H9 (cell line): ENCODE results near the gene PTPRN2. TPM values are rescaled to one million over a fixed set of nuclear protein-coding genes. Genes with fewer than 3 reads are reported as not detected.

Source experiments
- DNase-seq: peaks from one replicate; pipeline ENCODE4 v3.0.0-alpha.2; 2017
- H2AFZ ChIP-seq: one replicate; pipeline ENCODE4 v1.6.1; 2013; ENCODE audit warnings: mild to moderate bottlenecking, low read length, control low read depth, moderate library complexity
- H2AK5ac ChIP-seq: 2 replicates; pipeline ENCODE4 v1.6.1; 2013; ENCODE audit warnings: low read length, control low read depth, mixed read lengths; ENCODE audit not compliant: insufficient read length
- H2BK120ac ChIP-seq: one replicate; pipeline ENCODE4 v1.6.1; 2013; ENCODE audit warnings: low read depth, mild to moderate bottlenecking, low read length, control low read depth, inconsistent platforms; ENCODE audit not compliant: poor library complexity, severe bottlenecking
- H2BK12ac ChIP-seq: 2 replicates; pipeline ENCODE4 v1.6.1; 2013; ENCODE audit warnings: low read length, control low read depth, mixed read lengths, low read depth; ENCODE audit not compliant: insufficient read length
- H2BK15ac ChIP-seq: 2 replicates; pipeline ENCODE4 v1.6.1; 2013; ENCODE audit warnings: low read depth, low read length, control low read depth
- H2BK20ac ChIP-seq: one replicate; pipeline ENCODE4 v1.6.1; 2013; ENCODE audit warnings: low read depth, mild to moderate bottlenecking, low read length, control low read depth, inconsistent platforms; ENCODE audit not compliant: poor library complexity, severe bottlenecking
- H2BK5ac ChIP-seq: 2 replicates; pipeline ENCODE4 v1.6.1; 2013; ENCODE audit warnings: low read length, control low read depth, mixed read lengths; ENCODE audit not compliant: insufficient read length
- H3K14ac ChIP-seq: 2 replicates; pipeline ENCODE4 v1.6.1; 2013; ENCODE audit warnings: low read length, control low read depth; ENCODE audit not compliant: insufficient read depth
- H3K18ac ChIP-seq: 2 replicates; pipeline ENCODE4 v1.6.1; 2013; ENCODE audit warnings: low read depth, mild to moderate bottlenecking, mixed read lengths, low read length, control low read depth; ENCODE audit not compliant: insufficient read length
- H3K23ac ChIP-seq: 2 replicates; pipeline ENCODE4 v1.6.1; 2013; ENCODE audit warnings: low read length, control low read depth, mixed read lengths, low read depth; ENCODE audit not compliant: insufficient read length
- H3K23me2 ChIP-seq: 2 replicates; pipeline ENCODE4 v1.6.1; 2013; ENCODE audit warnings: low read depth, mild to moderate bottlenecking, mixed read lengths, low read length, control low read depth; ENCODE audit not compliant: insufficient read length, poor library complexity, severe bottlenecking
- H3K27ac ChIP-seq: 2 replicates; pipeline ENCODE4 v1.5.1; 2013; ENCODE audit warnings: low read length, control low read depth, mixed read lengths, low read depth; ENCODE audit not compliant: insufficient read length
- H3K27me3 ChIP-seq: 2 replicates; pipeline ENCODE4 v1.6.1; 2013; ENCODE audit warnings: low read length, control low read depth, inconsistent platforms; ENCODE audit not compliant: insufficient read depth
- H3K4ac ChIP-seq: 2 replicates; pipeline ENCODE4 v1.6.1; 2013; ENCODE audit warnings: low read depth, mild to moderate bottlenecking, control low read depth, inconsistent platforms, low read length, moderate library complexity
- H3K4me1 ChIP-seq: 2 replicates; pipeline ENCODE4 v1.6.1; 2013; ENCODE audit warnings: low read length, control low read depth, inconsistent platforms; ENCODE audit not compliant: insufficient read depth
- H3K4me2 ChIP-seq: 2 replicates; pipeline ENCODE4 v1.6.1; 2013; ENCODE audit warnings: low read length, control low read depth, mixed read lengths; ENCODE audit not compliant: insufficient read length, insufficient read depth
- H3K56ac ChIP-seq: 2 replicates; pipeline ENCODE4 v1.6.1; 2013; ENCODE audit warnings: low read depth, mild to moderate bottlenecking, mixed read lengths, low read length, control low read depth; ENCODE audit not compliant: insufficient read length
- H3K79me1 ChIP-seq: 2 replicates; pipeline ENCODE4 v1.6.1; 2013; ENCODE audit warnings: low read depth, mild to moderate bottlenecking, moderate library complexity, low read length, control low read depth, inconsistent platforms; ENCODE audit not compliant: insufficient read depth, poor library complexity, severe bottlenecking
- H3K79me2 ChIP-seq: 2 replicates; pipeline ENCODE4 v1.6.1; 2013; ENCODE audit warnings: low read length, control low read depth, inconsistent platforms; ENCODE audit not compliant: insufficient read depth
- H3K9ac ChIP-seq: 2 replicates; pipeline ENCODE4 v1.6.1; 2013; ENCODE audit warnings: low read length, control low read depth, mixed read lengths; ENCODE audit not compliant: insufficient read length; ENCODE audit errors: extremely low read depth
- H3K9me3 ChIP-seq: one replicate; pipeline ENCODE4 v1.6.1; 2013; ENCODE audit warnings: low read depth, low read length, inconsistent platforms; ENCODE audit not compliant: control insufficient read depth
- H3T11ph ChIP-seq: one replicate; pipeline ENCODE4 v1.6.1; 2013; ENCODE audit warnings: mild to moderate bottlenecking, low read length, control low read depth, inconsistent platforms
- H4K20me1 ChIP-seq: one replicate; pipeline ENCODE4 v1.6.1; 2013; ENCODE audit not compliant: control insufficient read depth, insufficient read length, insufficient read depth
- H4K5ac ChIP-seq: 2 replicates; pipeline ENCODE4 v1.6.1; 2013; ENCODE audit warnings: low read depth, mild to moderate bottlenecking, mixed read lengths, low read length, control low read depth; ENCODE audit not compliant: insufficient read length
- H4K8ac ChIP-seq: replicated peaks from 2 replicates; pipeline ENCODE4 v1.6.1; 2013; ENCODE audit warnings: low read length, control low read depth, mixed read lengths, low read depth; ENCODE audit not compliant: insufficient read length
- H4K91ac ChIP-seq: 2 replicates; pipeline ENCODE4 v1.6.1; 2013; ENCODE audit warnings: low read depth, mild to moderate bottlenecking, moderate library complexity, mixed read lengths, low read length, control low read depth; ENCODE audit not compliant: insufficient read length
- H3K27ac Mint-ChIP-seq, 3 experiments: 2 replicates in 2 of 3; 3 replicates in 1 of 3; pipeline ENCODE4 v1.8.0; 2020 to 2021; ENCODE audit warnings: mixed read lengths in 3 of 3, mild to moderate bottlenecking in 1 of 3, moderate library complexity in 1 of 3
- H3K27me3 Mint-ChIP-seq: 2 replicates; pipeline ENCODE4 v1.8.0; 2021; ENCODE audit warnings: low read depth, mild to moderate bottlenecking, moderate library complexity, mixed read lengths
- H3K36me3 Mint-ChIP-seq, 3 experiments: 2 replicates in 2 of 3; 3 replicates in 1 of 3; pipeline ENCODE4 v1.8.0; 2020 to 2021; ENCODE audit warnings: low read depth in 3 of 3, mixed read lengths in 3 of 3; ENCODE audit not compliant: insufficient read depth in 1 of 3
- H3K4me1 Mint-ChIP-seq, 2 experiments: 2 replicates each; pipeline ENCODE4 v1.8.0; 2020; ENCODE audit warnings: mixed read lengths in 2 of 2
- H3K4me3 Mint-ChIP-seq, 2 experiments: 2 replicates in 1 of 2; 3 replicates in 1 of 2; pipeline ENCODE4 v1.8.0; 2020 to 2021; ENCODE audit warnings: mild to moderate bottlenecking in 2 of 2, mixed read lengths in 2 of 2, moderate library complexity in 1 of 2
- H3K9me3 Mint-ChIP-seq, 2 experiments: 2 replicates in 1 of 2; 3 replicates in 1 of 2; pipeline ENCODE4 v1.8.0; 2020; ENCODE audit warnings: mild to moderate bottlenecking in 2 of 2, mixed read lengths in 2 of 2, moderate library complexity in 1 of 2
- WGBS: extraction: QIAGEN DNeasy Blood & Tissue Kit; methylation state at CpG from one replicate; pipeline ENCODE4 v1.1.7; 2013; ENCODE audit warnings: missing lambda C conversion rate, low lambda C conversion rate, mixed read lengths; ENCODE audit not compliant: insufficient read length; ENCODE audit errors: extremely low coverage; 5-methylcytosine and 5-hydroxymethylcytosine counted together
- total RNA-seq: library from RNA; stranded (reverse); gene quantifications from 2 replicates; pipeline ENCODE4 v1.2.1, GENCODE V29; 2021
- TF ChIP-seq, protein P1 (sequence below): fragments of 200-600 bp; sonication (generic); conservative IDR thresholded peaks from 3 replicates; pipeline ENCODE4 v1.8.0; 2021; ENCODE audit warnings: antibody characterized with exemption, mild to moderate bottlenecking

PTPRN2 gene
- total RNA-seq, 1 experiment from 2014 or later = 5.2 TPM

- no peak overlapping the region for H4K5ac ChIP-seq
- no peak overlapping the region for H3K4me3 Mint-ChIP-seq
- peaks cover 0 to 3% of the 10 kb centered on the region in 2 experiments; a peak in 1 of 5 replicates for H3K9me3 Mint-ChIP-seq
- no peak for DNase-seq
- H2BK5ac ChIP-seq = no peak overlapping the region
- H3K23me2 ChIP-seq = no peaks in the 10 kb centered on the region
- no peak overlapping the region for H2BK15ac ChIP-seq
- H4K20me1 ChIP-seq = no peaks in the 10 kb centered on the region
- H2AFZ ChIP-seq = no peak overlapping the region
- peaks cover 7 to 11% of the 10 kb centered on the region in 2 experiments for H3K4me1 Mint-ChIP-seq
- no peaks in the 10 kb centered on the region for H3K9me3 ChIP-seq
- H3K79me2 ChIP-seq = no peaks in the 10 kb centered on the region
- no peak overlapping the region for H3K18ac ChIP-seq
- H2BK20ac ChIP-seq = no peak overlapping the region
- no peak overlapping the region for H3K56ac ChIP-seq
- H2AK5ac ChIP-seq = no peak overlapping the region
- no peak overlapping the region for H3K27ac Mint-ChIP-seq
- no peak overlapping the region for H4K8ac ChIP-seq
- no peak overlapping the region for H3K14ac ChIP-seq
- H3K4me1 ChIP-seq = no peaks in the 10 kb centered on the region
- no peak overlapping the region for H2BK12ac ChIP-seq
- TF ChIP-seq, protein P1, sequence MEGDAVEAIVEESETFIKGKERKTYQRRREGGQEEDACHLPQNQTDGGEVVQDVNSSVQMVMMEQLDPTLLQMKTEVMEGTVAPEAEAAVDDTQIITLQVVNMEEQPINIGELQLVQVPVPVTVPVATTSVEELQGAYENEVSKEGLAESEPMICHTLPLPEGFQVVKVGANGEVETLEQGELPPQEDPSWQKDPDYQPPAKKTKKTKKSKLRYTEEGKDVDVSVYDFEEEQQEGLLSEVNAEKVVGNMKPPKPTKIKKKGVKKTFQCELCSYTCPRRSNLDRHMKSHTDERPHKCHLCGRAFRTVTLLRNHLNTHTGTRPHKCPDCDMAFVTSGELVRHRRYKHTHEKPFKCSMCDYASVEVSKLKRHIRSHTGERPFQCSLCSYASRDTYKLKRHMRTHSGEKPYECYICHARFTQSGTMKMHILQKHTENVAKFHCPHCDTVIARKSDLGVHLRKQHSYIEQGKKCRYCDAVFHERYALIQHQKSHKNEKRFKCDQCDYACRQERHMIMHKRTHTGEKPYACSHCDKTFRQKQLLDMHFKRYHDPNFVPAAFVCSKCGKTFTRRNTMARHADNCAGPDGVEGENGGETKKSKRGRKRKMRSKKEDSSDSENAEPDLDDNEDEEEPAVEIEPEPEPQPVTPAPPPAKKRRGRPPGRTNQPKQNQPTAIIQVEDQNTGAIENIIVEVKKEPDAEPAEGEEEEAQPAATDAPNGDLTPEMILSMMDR = no peak
- no peaks in the 10 kb centered on the region; a peak in 1 of 7 replicates for H3K36me3 Mint-ChIP-seq
- H3K4ac ChIP-seq = no peak overlapping the region
- H4K91ac ChIP-seq = no peak overlapping the region
- no peaks in the 10 kb centered on the region for H3K79me1 ChIP-seq
- H3K4me2 ChIP-seq = no peak overlapping the region
- no peak overlapping the region for H2BK120ac ChIP-seq
- H3K23ac ChIP-seq = no peak overlapping the region
- WGBS = no CpG with 5 or more reads among the region's 8 CpGs
- no peak overlapping the region for H3K9ac ChIP-seq
- no peaks in the 10 kb centered on the region; the same call in 1 of the 2 replicates for H3K27me3 Mint-ChIP-seq
- H3K27me3 ChIP-seq = no peaks in the 10 kb centered on the region
- no peak overlapping the region for H3T11ph ChIP-seq
- no peak overlapping the region for H3K27ac ChIP-seq
Observed at GRCh38 chr7:158405324-158405723, 182.3 kb downstream of the PTPRN2 start.
